GM23338 (cell line): ENCODE results near the gene ZDHHC13. TPM values are rescaled to one million over a fixed set of nuclear protein-coding genes. Genes with fewer than 3 reads are reported as not detected.

Source experiments
- ATAC-seq: fragments of 200-7000 bp; cut with Tn5 transposase; 3 replicates; pipeline ENCODE4 v1.9.1; 2020
- DNase-seq: peaks from one replicate; pipeline ENCODE4 v3.0.0-alpha.2; 2015; ENCODE audit warnings: low spot score
- H2AFZ ChIP-seq: fragments of 200-600 bp; sonication (generic); 2 replicates; pipeline ENCODE4 v1.8.0; 2016; ENCODE audit warnings: antibody characterized with exemption, mild to moderate bottlenecking, moderate library complexity
- H3F3A ChIP-seq: fragments of 200-600 bp; sonication (generic); replicated peaks from 2 replicates; pipeline ENCODE4 v1.8.0; 2017; ENCODE audit warnings: antibody characterized with exemption, mixed run types, low read depth
- H3K27ac ChIP-seq: fragments of 200-600 bp; sonication (generic); 2 replicates; pipeline ENCODE4 v1.6.1; 2016; ENCODE audit warnings: low read depth
- H3K27me3 ChIP-seq: fragments of 200-600 bp; sonication (generic); 2 replicates; pipeline ENCODE4 v1.8.0; 2016; ENCODE audit warnings: mild to moderate bottlenecking, mixed run types, moderate library complexity; ENCODE audit not compliant: insufficient read depth
- H3K36me3 ChIP-seq: fragments of 200-600 bp; sonication (generic); 2 replicates; pipeline ENCODE4 v1.8.0; 2016; ENCODE audit warnings: mild to moderate bottlenecking; ENCODE audit not compliant: insufficient read depth
- H3K4me1 ChIP-seq: fragments of 200-600 bp; sonication (generic); 2 replicates; pipeline ENCODE4 v1.8.0; 2016; ENCODE audit warnings: mild to moderate bottlenecking, moderate library complexity; ENCODE audit not compliant: insufficient read depth
- H3K4me2 ChIP-seq: fragments of 200-600 bp; sonication (generic); 2 replicates; pipeline ENCODE4 v1.7.1; 2017; ENCODE audit warnings: mixed run types
- H3K4me3 ChIP-seq: fragments of 200-600 bp; sonication (generic); 2 replicates; pipeline ENCODE4 v1.6.1; 2016; ENCODE audit warnings: mixed run types
- H3K79me2 ChIP-seq: fragments of 200-600 bp; sonication (generic); replicated peaks from 2 replicates; pipeline ENCODE4 v1.8.0; 2017; ENCODE audit warnings: mild to moderate bottlenecking; ENCODE audit not compliant: insufficient read depth
- H3K9me2 ChIP-seq: fragments of 200-600 bp; sonication (generic); 2 replicates; pipeline ENCODE4 v1.8.0; 2017; ENCODE audit not compliant: insufficient read depth
- H4K20me1 ChIP-seq: fragments of 200-600 bp; sonication (generic); replicated peaks from 2 replicates; pipeline ENCODE4 v1.8.0; 2017; ENCODE audit warnings: mild to moderate bottlenecking; ENCODE audit not compliant: insufficient read depth
- H3K27ac Mint-ChIP-seq: 2 replicates; pipeline ENCODE4 v1.8.0; 2020; ENCODE audit warnings: inconsistent platforms, mild to moderate bottlenecking, moderate library complexity, mixed read lengths
- H3K27me3 Mint-ChIP-seq: 3 replicates; pipeline ENCODE4 v1.8.0; 2022; ENCODE audit warnings: low read depth, mild to moderate bottlenecking, moderate library complexity, mixed read lengths, inconsistent platforms; ENCODE audit not compliant: insufficient read depth, poor library complexity
- H3K36me3 Mint-ChIP-seq: 3 replicates; pipeline ENCODE4 v1.8.0; 2021; ENCODE audit warnings: low read depth, mild to moderate bottlenecking, inconsistent platforms, moderate library complexity, mixed read lengths
- H3K4me1 Mint-ChIP-seq: 3 replicates; pipeline ENCODE4 v1.8.0; 2020; ENCODE audit warnings: mild to moderate bottlenecking, inconsistent platforms, mixed read lengths
- H3K4me3 Mint-ChIP-seq: 3 replicates; pipeline ENCODE4 v1.8.0; 2021; ENCODE audit warnings: moderate library complexity, mild to moderate bottlenecking, inconsistent platforms, mixed read lengths
- H3K9me3 Mint-ChIP-seq: 3 replicates; pipeline ENCODE4 v1.8.0; 2020; ENCODE audit warnings: moderate library complexity, mild to moderate bottlenecking, inconsistent platforms, mixed read lengths
- EZH2phosphoT487 ChIP-seq: fragments of 200-600 bp; sonication (generic); IDR thresholded peaks from one replicate; pipeline ENCODE4 v1.8.1; 2018; ENCODE audit warnings: antibody characterized with exemption; ENCODE audit not compliant: unreplicated experiment
- JUNB ChIP-seq: IDR thresholded peaks from one replicate; pipeline ENCODE4 v1.6.1; 2016; ENCODE audit warnings: antibody characterized with exemption; ENCODE audit not compliant: unreplicated experiment
- NANOG ChIP-seq: IDR thresholded peaks from 2 replicates; pipeline ENCODE4 v1.6.1; 2016; ENCODE audit warnings: antibody characterized with exemption, borderline replicate concordance
- POLR2AphosphoS5 ChIP-seq: IDR thresholded peaks from 2 replicates; pipeline ENCODE4 v1.6.1; 2016; ENCODE audit warnings: antibody characterized with exemption, low read depth
- ZNF462 ChIP-seq: fragments of 250-450 bp; sonication (Bioruptor Pico); IDR thresholded peaks from 2 replicates; pipeline ENCODE4 v1.5.0; 2020; ENCODE audit warnings: mild to moderate bottlenecking, moderate library complexity
- polyA plus RNA-seq: library from polyadenylated mRNA; unstranded; fragments of >200 nt; fragmentation: Nextera tagmentation; extraction: Ambion mirVana; gene quantifications from 2 replicates; pipeline ENCODE4 v1.2.1, GENCODE V29; 2016
- total RNA-seq: library from RNA; depleted of rRNA; stranded (reverse); fragments of >200 nt; shearing (Covaris generic); gene quantifications from 2 replicates; pipeline ENCODE4 v1.2.3, GENCODE V29; 2014

ZDHHC13 gene
- total and polyA plus RNA-seq, 2 experiments from 2014 or later: 21.0 to 27.7 TPM

GRCh38 chr11:19181531-19182261, 64.7 kb downstream of the ZDHHC13 start:
- Mint-ChIP-seq H3K36me3 (no peaks in the 10 kb centered on the region; the same call in 2 of the 3 replicates), H3K9me3 (no peaks in the 10 kb centered on the region), H3K4me1 (no peaks in the 10 kb centered on the region), H3K4me3 (no peak overlapping the region), H3K27ac (no peak overlapping the region), H3K27me3 (no peaks in the 10 kb centered on the region)
- TF ChIP-seq EZH2phosphoT487: no peak
- TF ChIP-seq ZNF462 (CRISPR knock-in tag): no peak
- no peak for TF ChIP-seq NANOG
- TF ChIP-seq POLR2AphosphoS5: no peak
- no peak for DNase-seq
- Histone ChIP-seq H3K79me2 (no peaks in the 10 kb centered on the region), H4K20me1 (no peaks in the 10 kb centered on the region), H3K36me3 (peaks cover 7% of the 10 kb centered on the region; the same call in 1 of the 2 replicates), H2AFZ (no peak overlapping the region), H3K4me3 (no peak overlapping the region), H3K27ac (no peak overlapping the region), H3K4me1 (no peaks in the 10 kb centered on the region), H3K4me2 (no peak overlapping the region), H3F3A (no peaks in the 10 kb centered on the region), H3K27me3 (no peaks in the 10 kb centered on the region), H3K9me2 (peaks cover 3% of the 10 kb centered on the region; the same call in 1 of the 2 replicates)
- ATAC-seq: no peak

- Histone ChIP-seq H3K27me3 (no peaks in the 10 kb centered on the region), H3K36me3 (no peaks in the 10 kb centered on the region), H4K20me1 (no peaks in the 10 kb centered on the region), H3K9me2 (peaks cover 5% of the 10 kb centered on the region), H3K4me3 (no peak overlapping the region), H3K27ac (no peak overlapping the region), H3K4me2 (no peak overlapping the region), H3F3A (no peaks in the 10 kb centered on the region), H2AFZ (no peak overlapping the region), H3K4me1 (no peaks in the 10 kb centered on the region), H3K79me2 (no peaks in the 10 kb centered on the region)
- ATAC-seq (no peak), DNase-seq (no peak)
- no peaks in the 10 kb centered on the region for H3K27me3 Mint-ChIP-seq
- H3K36me3 Mint-ChIP-seq: no peaks in the 10 kb centered on the region
- H3K4me1 Mint-ChIP-seq: peaks cover 3% of the 10 kb centered on the region; the same call in 2 of the 3 replicates
- TF ChIP-seq JUNB: no peak
- no peak overlapping the region for H3K4me3 Mint-ChIP-seq
- no peak overlapping the region for H3K27ac Mint-ChIP-seq
- no peaks in the 10 kb centered on the region for H3K9me3 Mint-ChIP-seq
These were observed 66.7 kb downstream of the ZDHHC13 start for GRCh38 chr11:19183646-19184045.
